Stimulated activated naive CD8-positive, alpha-beta T cell treated with anti-CD3 and anti-CD28 coated beads, Interleukin-15, Interleukin-2, amounts not matched to agents 100 ng/mL and 50 ng/mL, for 24 hours (primary cell): ENCODE measurements around the gene NFAM1.
A peak's percentile ranks its signal among the peaks of the same experiment; 100 is the strongest.

Experiments used
- H3K27ac Mint-ChIP-seq: one replicate; pipeline ENCODE4 v1.8.0; 2021; ENCODE audit warnings: mild to moderate bottlenecking, mixed read lengths
- H3K27me3 Mint-ChIP-seq: one replicate; pipeline ENCODE4 v1.8.0; 2021; ENCODE audit warnings: mixed read lengths
- H3K36me3 Mint-ChIP-seq: one replicate; pipeline ENCODE4 v1.8.0; 2021; ENCODE audit warnings: low read depth, mixed read lengths
- H3K4me1 Mint-ChIP-seq: one replicate; pipeline ENCODE4 v1.8.0; 2021; ENCODE audit warnings: low read depth, mixed read lengths
- H3K4me3 Mint-ChIP-seq: one replicate; pipeline ENCODE4 v1.8.0; 2021; ENCODE audit warnings: mild to moderate bottlenecking, mixed read lengths
- H3K9me3 Mint-ChIP-seq: one replicate; pipeline ENCODE4 v1.8.0; 2021; ENCODE audit warnings: mixed read lengths

Gene NFAM1

GRCh38 chr22:42410708-42411107 is 21.5 kb downstream of the NFAM1 start:
- H3K36me3 Mint-ChIP-seq = no peaks in the 10 kb centered on the region
- no peak overlapping the region for H3K27ac Mint-ChIP-seq

GRCh38 chr22:42408810-42409529 is 23.2 kb downstream of the NFAM1 start:
- H3K4me3 Mint-ChIP-seq = no peak overlapping the region
- no peak overlapping the region for H3K27ac Mint-ChIP-seq
- H3K4me1 Mint-ChIP-seq = no peaks in the 10 kb centered on the region
- no peaks in the 10 kb centered on the region for H3K27me3 Mint-ChIP-seq
- no peaks in the 10 kb centered on the region for H3K36me3 Mint-ChIP-seq
- H3K9me3 Mint-ChIP-seq = no peaks in the 10 kb centered on the region

More at GRCh38 chr22:42410708-42411107, 21.5 kb downstream of the NFAM1 start:
- Mint-ChIP-seq H3K4me1 (no peaks in the 10 kb centered on the region), H3K9me3 (no peaks in the 10 kb centered on the region), H3K4me3 (no peak overlapping the region), H3K27me3 (no peaks in the 10 kb centered on the region)

GRCh38 chr22:42408276-42408675 is 23.9 kb downstream of the NFAM1 start:
- Mint-ChIP-seq H3K4me1 (no peaks in the 10 kb centered on the region), H3K36me3 (no peaks in the 10 kb centered on the region), H3K27ac (no peak overlapping the region), H3K9me3 (no peaks in the 10 kb centered on the region), H3K27me3 (no peaks in the 10 kb centered on the region), H3K4me3 (no peak overlapping the region)

GRCh38 chr22:42404266-42404665 is 27.9 kb downstream of the NFAM1 start:
- no peaks in the 10 kb centered on the region for H3K4me1 Mint-ChIP-seq
- H3K36me3 Mint-ChIP-seq = no peaks in the 10 kb centered on the region
- no peak overlapping the region for H3K4me3 Mint-ChIP-seq
- H3K27me3 Mint-ChIP-seq = no peaks in the 10 kb centered on the region
- H3K27ac Mint-ChIP-seq = no peak overlapping the region
- H3K9me3 Mint-ChIP-seq = no peaks in the 10 kb centered on the region

- Mint-ChIP-seq H3K4me1 (peaks cover 10% of the 10 kb centered on the region), H3K27ac (no peak overlapping the region), H3K4me3 (no peak overlapping the region), H3K36me3 (no peaks in the 10 kb centered on the region), H3K9me3 (no peaks in the 10 kb centered on the region), H3K27me3 (no peaks in the 10 kb centered on the region)
Observed at GRCh38 chr22:42401535-42402334, 30.5 kb downstream of the NFAM1 start.

- Mint-ChIP-seq H3K27ac (no peak overlapping the region), H3K4me1 (peaks cover 17% of the 10 kb centered on the region), H3K9me3 (no peaks in the 10 kb centered on the region), H3K36me3 (no peaks in the 10 kb centered on the region), H3K4me3 (no peak overlapping the region), H3K27me3 (no peaks in the 10 kb centered on the region)
Observed at GRCh38 chr22:42400811-42401534, 31.2 kb downstream of the NFAM1 start.

GRCh38 chr22:42399315-42400271 is 32.6 kb downstream of the NFAM1 start:
- peaks cover 18% of the 10 kb centered on the region for H3K4me1 Mint-ChIP-seq
- H3K36me3 Mint-ChIP-seq = no peaks in the 10 kb centered on the region
- no peak overlapping the region for H3K27ac Mint-ChIP-seq
- H3K27me3 Mint-ChIP-seq = no peaks in the 10 kb centered on the region
- no peaks in the 10 kb centered on the region for H3K9me3 Mint-ChIP-seq
- no peak overlapping the region for H3K4me3 Mint-ChIP-seq

GRCh38 chr22:42397332-42398249 is 34.6 kb downstream of the NFAM1 start:
- no peaks in the 10 kb centered on the region for H3K27me3 Mint-ChIP-seq
- H3K9me3 Mint-ChIP-seq = no peaks in the 10 kb centered on the region
- H3K4me3 Mint-ChIP-seq = peak overlapping the region; percentile 19
- no peak overlapping the region for H3K27ac Mint-ChIP-seq
- peaks cover 18% of the 10 kb centered on the region for H3K4me1 Mint-ChIP-seq
- no peaks in the 10 kb centered on the region for H3K36me3 Mint-ChIP-seq

GRCh38 chr22:42396621-42397331 is 35.4 kb downstream of the NFAM1 start:
- Mint-ChIP-seq H3K9me3 (no peaks in the 10 kb centered on the region), H3K4me1 (peaks cover 18% of the 10 kb centered on the region), H3K27me3 (peaks cover 6% of the 10 kb centered on the region), H3K27ac (no peak overlapping the region), H3K4me3 (no peak overlapping the region), H3K36me3 (no peaks in the 10 kb centered on the region)

- Mint-ChIP-seq H3K27me3 (peaks cover 6% of the 10 kb centered on the region), H3K9me3 (no peaks in the 10 kb centered on the region), H3K4me1 (no peaks in the 10 kb centered on the region), H3K27ac (no peak overlapping the region), H3K4me3 (no peak overlapping the region), H3K36me3 (no peaks in the 10 kb centered on the region)
Observed at GRCh38 chr22:42389143-42389542, 43.1 kb downstream of the NFAM1 start.

GRCh38 chr22:42388130-42388797 is 43.9 kb downstream of the NFAM1 start:
- H3K36me3 Mint-ChIP-seq = no peaks in the 10 kb centered on the region
- no peak overlapping the region for H3K27ac Mint-ChIP-seq
- no peaks in the 10 kb centered on the region for H3K4me1 Mint-ChIP-seq
- no peak overlapping the region for H3K4me3 Mint-ChIP-seq
- no peaks in the 10 kb centered on the region for H3K9me3 Mint-ChIP-seq
- peaks cover 6% of the 10 kb centered on the region for H3K27me3 Mint-ChIP-seq

- Mint-ChIP-seq H3K27ac (no peak overlapping the region), H3K4me3 (no peak overlapping the region), H3K27me3 (peaks cover 6% of the 10 kb centered on the region), H3K36me3 (no peaks in the 10 kb centered on the region), H3K9me3 (no peaks in the 10 kb centered on the region), H3K4me1 (no peaks in the 10 kb centered on the region)
Observed at GRCh38 chr22:42387631-42388030, 44.6 kb downstream of the NFAM1 start.

GRCh38 chr22:42385696-42386095 is 46.5 kb downstream of the NFAM1 start:
- Mint-ChIP-seq H3K27me3 (no peaks in the 10 kb centered on the region), H3K4me3 (no peak overlapping the region), H3K27ac (no peak overlapping the region), H3K4me1 (no peaks in the 10 kb centered on the region), H3K36me3 (no peaks in the 10 kb centered on the region), H3K9me3 (no peaks in the 10 kb centered on the region)
